Smooth muscle cell (in vitro differentiated cells): ENCODE data around the gene HPCAL4. TPM values are rescaled to one million over a fixed set of nuclear protein-coding genes. Genes with fewer than 3 reads are reported as not detected.

Experiments
- DNase-seq: peaks from one replicate; lab custom pipeline; 2025; ENCODE audit not compliant: unreplicated experiment; lab: John Stamatoyannopoulos, UW
- H2AFZ ChIP-seq: fragments of 200-600 bp; sonication (generic); 2 replicates; pipeline ENCODE4 v1.6.0; 2016; ENCODE audit warnings: antibody characterized with exemption, low read depth, mild to moderate bottlenecking
- H3F3A ChIP-seq: fragments of 200-600 bp; sonication (generic); 2 replicates; pipeline ENCODE4 v1.6.0; 2017; ENCODE audit warnings: antibody characterized with exemption, low read depth
- H3K27ac ChIP-seq: fragments of 200-600 bp; sonication (generic); 2 replicates; pipeline ENCODE4 v1.5.1; 2016; ENCODE audit warnings: low read depth, mild to moderate bottlenecking
- H3K27me3 ChIP-seq: fragments of 200-600 bp; sonication (generic); 2 replicates; pipeline ENCODE4 v1.6.1; 2016; ENCODE audit warnings: low read depth, mild to moderate bottlenecking
- H3K36me3 ChIP-seq: fragments of 200-600 bp; sonication (generic); 2 replicates; pipeline ENCODE4 v1.5.1; 2016; ENCODE audit warnings: low read depth
- H3K4me1 ChIP-seq: fragments of 200-600 bp; sonication (generic); 2 replicates; pipeline ENCODE4 v1.5.1; 2016; ENCODE audit warnings: low read depth
- H3K4me2 ChIP-seq: fragments of 200-600 bp; sonication (generic); 2 replicates; pipeline ENCODE4 v1.6.0; 2016; ENCODE audit warnings: mild to moderate bottlenecking
- H3K4me3 ChIP-seq: fragments of 200-600 bp; sonication (generic); 2 replicates; pipeline ENCODE4 v1.5.1; 2016; ENCODE audit warnings: mild to moderate bottlenecking
- H3K79me2 ChIP-seq: fragments of 200-600 bp; sonication (generic); 2 replicates; pipeline ENCODE4 v1.6.0; 2016; ENCODE audit warnings: low read depth, mild to moderate bottlenecking
- H3K9ac ChIP-seq: fragments of 200-600 bp; sonication (generic); 2 replicates; pipeline ENCODE4 v1.6.0; 2016; ENCODE audit warnings: low read depth
- H3K9me3 ChIP-seq: fragments of 200-600 bp; sonication (generic); replicated peaks from 2 replicates; pipeline ENCODE4 v1.5.1; 2016; ENCODE audit warnings: low read depth
- H4K20me1 ChIP-seq: fragments of 200-600 bp; sonication (generic); 2 replicates; pipeline ENCODE4 v1.6.0; 2016; ENCODE audit warnings: low read depth
- CTCF ChIP-seq: fragments of 200-600 bp; sonication (generic); IDR thresholded peaks from 2 replicates; pipeline ENCODE4 v1.5.1; 2017; ENCODE audit warnings: borderline replicate concordance, mild to moderate bottlenecking, antibody characterized with exemption; ENCODE audit not compliant: insufficient read depth, poor library complexity, severe bottlenecking
- whole genome bisulfite sequencing: methylation state at CpG from one replicate; pipeline ENCODE4 v1.1.7; 2016; ENCODE audit warnings: low lambda C conversion rate; 5-methylcytosine and 5-hydroxymethylcytosine counted together
- polyA plus RNA-seq: library from polyadenylated mRNA; unstranded; fragments of >200 nt; fragmentation: Nextera tagmentation; extraction: Ambion mirVana; gene quantifications from 2 replicates; pipeline ENCODE4 v1.2.1, GENCODE V29; 2016
- total RNA-seq: library from RNA; depleted of rRNA; stranded (reverse); fragments of >200 nt; gene quantifications from 2 replicates; pipeline ENCODE4 v1.2.3, GENCODE V29; 2014

The HPCAL4 gene
- total and polyA plus RNA-seq, 2 experiments from 2014 or later = 0.04 TPM; not detected in 1

GRCh38 chr1:39646232-39647081 is 44.8 kb downstream of the HPCAL4 start:
- H3F3A ChIP-seq = peaks cover 12% of the 10 kb centered on the region
- TF ChIP-seq CTCF = no peak
- no peaks in the 10 kb centered on the region for H3K36me3 ChIP-seq
- DNase-seq = peak; percentile 54
- H3K4me2 ChIP-seq = peak overlapping the region; percentile 73
- H3K9ac ChIP-seq = no peak overlapping the region
- H4K20me1 ChIP-seq = no peaks in the 10 kb centered on the region
- no peaks in the 10 kb centered on the region for H3K27me3 ChIP-seq
- H2AFZ ChIP-seq = peak overlapping the region; percentile 47
- no peaks in the 10 kb centered on the region for H3K9me3 ChIP-seq
- H3K79me2 ChIP-seq = no peaks in the 10 kb centered on the region
- H3K27ac ChIP-seq = peak overlapping the region; percentile 74
- H3K4me1 ChIP-seq = peaks cover 11% of the 10 kb centered on the region
- WGBS = 19% methylated on average over 12 of the region's 12 CpGs
- no peak overlapping the region for H3K4me3 ChIP-seq

GRCh38 chr1:39645411-39646043 is 45.7 kb downstream of the HPCAL4 start:
- Histone ChIP-seq H3K36me3 (no peaks in the 10 kb centered on the region), H3K79me2 (no peaks in the 10 kb centered on the region), H3K9me3 (no peaks in the 10 kb centered on the region), H2AFZ (no peak overlapping the region), H3K4me1 (peaks cover 11% of the 10 kb centered on the region), H3K4me2 (peak overlapping the region; percentile 73), H4K20me1 (no peaks in the 10 kb centered on the region), H3K27me3 (no peaks in the 10 kb centered on the region), H3K27ac (peak overlapping the region; percentile 74), H3F3A (peaks cover 12% of the 10 kb centered on the region), H3K4me3 (no peak overlapping the region), H3K9ac (no peak overlapping the region)
- no peak for DNase-seq
- 87% methylated on average over 3 of the region's 3 CpGs for WGBS
- TF ChIP-seq CTCF = no peak

- H3K27me3 ChIP-seq = no peaks in the 10 kb centered on the region
Observed at GRCh38 chr1:39643705-39644104, 47.5 kb downstream of the HPCAL4 start.

More at GRCh38 chr1:39643705-39644104, 47.5 kb downstream of the HPCAL4 start:
- H2AFZ ChIP-seq = no peak overlapping the region
- H3K4me1 ChIP-seq = peaks cover 11% of the 10 kb centered on the region
- H3F3A ChIP-seq = peaks cover 12% of the 10 kb centered on the region
- no peak overlapping the region for H3K27ac ChIP-seq
- no peak for TF ChIP-seq CTCF
- no peak overlapping the region for H3K4me3 ChIP-seq
- 93% methylated on average over 3 of the region's 3 CpGs for WGBS
- H4K20me1 ChIP-seq = no peaks in the 10 kb centered on the region
- no peaks in the 10 kb centered on the region for H3K9me3 ChIP-seq
- peaks cover 3% of the 10 kb centered on the region for H3K79me2 ChIP-seq
- DNase-seq = no peak
- H3K4me2 ChIP-seq = no peak overlapping the region
- H3K9ac ChIP-seq = no peak overlapping the region
- H3K36me3 ChIP-seq = no peaks in the 10 kb centered on the region
